C4-2B (cell line): ENCODE results near the gene DOCK9.

Source experiments
- CTCF ChIP-seq: fragments of 450-650 bp; conservative IDR thresholded peaks from 2 replicates; pipeline ENCODE4 v1.5.1; 2017; ENCODE audit warnings: mild to moderate bottlenecking
- ZFX ChIP-seq: fragments of 450-650 bp; IDR thresholded peaks from 2 replicates; pipeline ENCODE4 v1.6.1; 2017

- TF ChIP-seq CTCF (no peak), ZFX (no peak)
These were observed 173.9 kb downstream of the DOCK9 start for GRCh38 chr13:98803921-98804320.
